Raji (cell line): ENCODE results near the gene CHAF1A.

ENCODE experiments used
- POLR2A ChIP-seq: IDR thresholded peaks from 2 replicates; pipeline ENCODE4 v1.6.1; 2011; ENCODE audit warnings: low read depth, low read length, control low read depth; ENCODE audit not compliant: insufficient read depth

CHAF1A gene

GRCh38 chr19:4464815-4465581, 62.6 kb downstream of the CHAF1A start:
- no peak for TF ChIP-seq POLR2A

GRCh38 chr19:4467835-4468234, 65.4 kb downstream of the CHAF1A start:
- no peak for TF ChIP-seq POLR2A

- peak; percentile 49 for TF ChIP-seq POLR2A
Observed at GRCh38 chr19:4471403-4472173, 69.1 kb downstream of the CHAF1A start.

- TF ChIP-seq POLR2A = peak; percentile 42
Observed at GRCh38 chr19:4472174-4472974, 69.9 kb downstream of the CHAF1A start, which contains the start of gene HDGFL2. Gene HDGFL2 (plus strand): TSS chr19:4472297. CDS start chr19:4472351, 54 bp downstream.

GRCh38 chr19:4473011-4473762, 70.7 kb downstream of the CHAF1A start:
- TF ChIP-seq POLR2A = no peak

GRCh38 chr19:4473763-4474513, 71.5 kb downstream of the CHAF1A start:
- no peak for TF ChIP-seq POLR2A

- TF ChIP-seq POLR2A = peak; percentile 49
Observed at GRCh38 chr19:4474514-4475022, 72.1 kb downstream of the CHAF1A start.

GRCh38 chr19:4477034-4477801, 74.8 kb downstream of the CHAF1A start:
- TF ChIP-seq POLR2A = no peak

- no peak for TF ChIP-seq POLR2A
Observed at GRCh38 chr19:4482721-4483364, 80.4 kb downstream of the CHAF1A start.

- TF ChIP-seq POLR2A = no peak
Observed at GRCh38 chr19:4483385-4483784, 80.9 kb downstream of the CHAF1A start.

GRCh38 chr19:4487572-4487971, 85.1 kb downstream of the CHAF1A start:
- TF ChIP-seq POLR2A = no peak

- no peak for TF ChIP-seq POLR2A
Observed at GRCh38 chr19:4488496-4488895, 86.1 kb downstream of the CHAF1A start.
